SK-N-SH (cell line): ENCODE measurements around the gene DNAL4. TPM values are rescaled to one million over a fixed set of nuclear protein-coding genes. Genes with fewer than 3 reads are reported as not detected.
A peak's percentile ranks its signal among the peaks of the same experiment; 100 is the strongest.

Source experiments
- CTCF ChIA-PET: fragments of 300-600, 350-600 bp; formaldehyde crosslinking; extraction: SDS; loops from one replicate; lab custom pipeline; 2021; lab: Yijun Ruan, JAX
- POLR2A ChIA-PET: fragments of 350-600 bp; sonication (Branson Sonifier 250); formaldehyde crosslinking; extraction: SDS; loops from one replicate; lab custom pipeline; 2020; ENCODE audit warnings: antibody characterized with exemption, inconsistent platforms; lab: Yijun Ruan, JAX
- DNase-seq: peaks from one replicate; pipeline ENCODE4 v3.0.0; 2012
- H2AFZ ChIP-seq: fragments of 200-600 bp; sonication (generic); 2 replicates; pipeline ENCODE4 v1.8.1; 2016; ENCODE audit warnings: antibody characterized with exemption, mild to moderate bottlenecking, low read depth
- H3F3A ChIP-seq: fragments of 200-600 bp; sonication (generic); replicated peaks from 2 replicates; pipeline ENCODE3; 2016; ENCODE audit warnings: antibody characterized with exemption, mild to moderate bottlenecking; ENCODE audit not compliant: insufficient read depth
- H3K27ac ChIP-seq, 2 experiments: fragments of 200-500 bp in 1 of 2; fragments of 200-600 bp in 1 of 2; sonication (Bioruptor generic) in 1 of 2; sonication (generic), shearing (Covaris generic) in 1 of 2; 2 replicates each; pipeline versions ENCODE4 v1.5.1 to v1.6.1; 2014 to 2016; ENCODE audit warnings: low read depth in 2 of 2, inconsistent platforms in 1 of 2, low read length in 1 of 2, mild to moderate bottlenecking in 1 of 2, mixed read lengths in 1 of 2
- H3K27me3 ChIP-seq: fragments of 200-600 bp; sonication (generic), shearing (Covaris generic); 2 replicates; pipeline ENCODE4 v1.6.1; 2016; ENCODE audit warnings: mixed run types; ENCODE audit not compliant: insufficient read depth
- H3K36me3 ChIP-seq, 2 experiments: fragments of 200-500 bp in 1 of 2; fragments of 200-600 bp in 1 of 2; sonication (Bioruptor generic) in 1 of 2; sonication (generic) in 1 of 2; replicated peaks in 1 of 2; 2 replicates each; pipeline versions ENCODE3 to v1.5.1; 2014 to 2016; ENCODE audit warnings: low read length in 1 of 2, mild to moderate bottlenecking in 1 of 2; ENCODE audit not compliant: insufficient read depth in 2 of 2, control insufficient read depth in 1 of 2
- H3K4me1 ChIP-seq, 2 experiments: fragments of 200-500 bp in 1 of 2; fragments of 200-600 bp in 1 of 2; sonication (Bioruptor generic) in 1 of 2; sonication (generic), shearing (Covaris generic) in 1 of 2; 2 replicates each; pipeline versions ENCODE4 v1.5.1 to v1.6.1; 2014 to 2016; ENCODE audit warnings: low read depth in 1 of 2, low read length in 1 of 2, mixed run types in 1 of 2; ENCODE audit not compliant: insufficient read depth in 2 of 2, control insufficient read depth in 1 of 2
- H3K4me2 ChIP-seq: fragments of 200-600 bp; sonication (generic), shearing (Covaris generic); 2 replicates; pipeline ENCODE4 v1.6.1; 2017; ENCODE audit warnings: mixed run types
- H3K4me3 ChIP-seq, 2 experiments: fragments of 200-500 bp in 1 of 2; fragments of 200-600 bp in 1 of 2; sonication (Bioruptor generic) in 1 of 2; sonication (generic), shearing (Covaris generic) in 1 of 2; 2 replicates each; pipeline versions ENCODE4 v1.5.1 to v1.8.1; 2014 to 2016; ENCODE audit warnings: low read depth in 2 of 2, inconsistent platforms in 1 of 2, low read length in 1 of 2, mild to moderate bottlenecking in 1 of 2, mixed read lengths in 1 of 2, moderate library complexity in 1 of 2
- H3K79me2 ChIP-seq: fragments of 200-600 bp; sonication (generic); 2 replicates; pipeline ENCODE4 v1.8.1; 2017; ENCODE audit warnings: mild to moderate bottlenecking; ENCODE audit not compliant: insufficient read depth
- H3K9ac ChIP-seq: fragments of 200-600 bp; sonication (generic); 2 replicates; pipeline ENCODE4 v1.6.1; 2017; ENCODE audit warnings: mixed run types
- H3K9me2 ChIP-seq: fragments of 200-600 bp; sonication (generic); 2 replicates; pipeline ENCODE4 v1.6.1; 2017; ENCODE audit warnings: mixed run types
- H3K9me3 ChIP-seq: fragments of 200-600 bp; sonication (generic); 2 replicates; pipeline ENCODE4 v1.6.1; 2017; ENCODE audit warnings: mixed run types, mild to moderate bottlenecking, moderate library complexity
- H4K20me1 ChIP-seq: fragments of 200-600 bp; sonication (generic); 2 replicates; pipeline ENCODE4 v1.6.1; 2017; ENCODE audit warnings: mild to moderate bottlenecking, mixed run types; ENCODE audit not compliant: insufficient read depth
- CHD2 ChIP-seq: fragments of 150-350 bp; IDR thresholded peaks from 2 replicates; pipeline ENCODE4 v1.6.1; 2018; ENCODE audit warnings: low read length; ENCODE audit not compliant: partially characterized antibody
- CTCF ChIP-seq: fragments of 200-600 bp; sonication (generic); IDR thresholded peaks from 2 replicates; pipeline ENCODE4 v1.6.1; 2017; ENCODE audit warnings: antibody characterized with exemption, mild to moderate bottlenecking, moderate library complexity
- ELF1 ChIP-seq: IDR thresholded peaks from 2 replicates; pipeline ENCODE4 v1.4.0; 2012
- EZH2phosphoT487 ChIP-seq: fragments of 200-600 bp; sonication (generic); IDR thresholded peaks from 2 replicates; pipeline ENCODE4 v1.6.1; 2017; ENCODE audit warnings: low read depth, mixed run types, mild to moderate bottlenecking, antibody characterized with exemption, moderate library complexity, borderline replicate concordance
- FOXJ3 ChIP-seq: sonication (generic); formaldehyde crosslinking; IDR thresholded peaks from 2 replicates; pipeline ENCODE4 v1.5.1; 2020; ENCODE audit warnings: mild to moderate bottlenecking, missing genetic modification reagents
- GATA2 ChIP-seq: sonication (generic); formaldehyde crosslinking; IDR thresholded peaks from 2 replicates; pipeline ENCODE4 v1.5.0; 2020; ENCODE audit warnings: mild to moderate bottlenecking, missing genetic modification reagents
- MAX ChIP-seq: IDR thresholded peaks from 2 replicates; pipeline ENCODE4 v1.4.0; 2012; ENCODE audit warnings: low read depth
- MXI1 ChIP-seq: IDR thresholded peaks from 2 replicates; pipeline ENCODE4 v1.6.1; 2012; ENCODE audit warnings: mild to moderate bottlenecking, low read depth, low read length, improper control_type of control experiment
- NFIC ChIP-seq: IDR thresholded peaks from 2 replicates; pipeline ENCODE4 v1.4.0; 2012; ENCODE audit warnings: borderline replicate concordance
- NRF1 ChIP-seq: IDR thresholded peaks from 2 replicates; pipeline ENCODE4 v1.6.1; 2012; ENCODE audit warnings: low read depth, mild to moderate bottlenecking, low read length
- POLR2AphosphoS5 ChIP-seq: IDR thresholded peaks from 2 replicates; pipeline ENCODE4 v1.6.1; 2012; ENCODE audit warnings: low read depth, low read length
- RCOR1 ChIP-seq: fragments of 150-350 bp; IDR thresholded peaks from 2 replicates; pipeline ENCODE4 v1.6.1; 2017; ENCODE audit warnings: antibody characterized with exemption, low read length
- REST ChIP-seq: IDR thresholded peaks from 2 replicates; pipeline ENCODE4 v1.6.1; 2012; ENCODE audit warnings: mild to moderate bottlenecking, low read depth, low read length, moderate library complexity
- RFX5 ChIP-seq: IDR thresholded peaks from 2 replicates; pipeline ENCODE4 v1.6.1; 2012; ENCODE audit warnings: mild to moderate bottlenecking, improper control_type of control experiment, low read length
- SIN3A ChIP-seq: IDR thresholded peaks from 2 replicates; pipeline ENCODE4 v1.6.1; 2012; ENCODE audit warnings: low read depth, mild to moderate bottlenecking, low read length, moderate library complexity, borderline replicate concordance
- TAF1 ChIP-seq: IDR thresholded peaks from 2 replicates; pipeline ENCODE4 v1.6.1; 2012; ENCODE audit warnings: low read depth, mild to moderate bottlenecking, low read length, moderate library complexity, borderline replicate concordance
- TCF12 ChIP-seq: IDR thresholded peaks from 2 replicates; pipeline ENCODE4 v1.4.0; 2012
- USF1 ChIP-seq: IDR thresholded peaks from 2 replicates; pipeline ENCODE4 v1.4.0; 2012; ENCODE audit warnings: low read depth, borderline replicate concordance
- YY1 ChIP-seq: IDR thresholded peaks from 2 replicates; pipeline ENCODE4 v1.4.0; 2012; ENCODE audit warnings: low read depth, mild to moderate bottlenecking
- whole genome bisulfite sequencing: methylation state at CpG from one replicate; pipeline ENCODE4 v1.1.6; 2017; ENCODE audit warnings: low lambda C conversion rate; 5-methylcytosine and 5-hydroxymethylcytosine counted together
- polyA plus RNA-seq, 3 experiments: library from polyadenylated mRNA; depleted of rRNA; stranded (reverse); fragments of >200 nt; gene quantifications; 2 replicates each; pipeline ENCODE4 v1.2.3, GENCODE V29; 2012

DNAL4 gene
- polyA plus RNA-seq, 1 of the 3 experiments (the other 2 are of a cell fraction), result 15.1 TPM

GRCh38 chr22:38751066-38751421 lies 42.9 kb downstream of the DNAL4 start:
- TF ChIP-seq MXI1 (no peak), TAF1 (no peak), EZH2phosphoT487 (no peak), RCOR1 (no peak), USF1 (no peak), RFX5 (no peak), NRF1 (no peak), FOXJ3 (CRISPR knock-in tag) (no peak), ELF1 (no peak), REST (no peak)
- H3F3A ChIP-seq, result no peaks in the 10 kb centered on the region
- ChIA-PET POLR2A (no interaction called here), CTCF (interaction anchor here (1.5 kb wide), 1 partner anchor 16 kb away, joined by 3 read pairs; no protein-coding TSS in a partner anchor)
- no peaks in the 10 kb centered on the region for H3K36me3 ChIP-seq
- peaks cover 0 to 17% of the 10 kb centered on the region in 2 experiments; a peak in 1 of 4 replicates for H3K4me1 ChIP-seq
- H3K9me3 ChIP-seq, result no peaks in the 10 kb centered on the region
- H3K27me3 ChIP-seq, result no peaks in the 10 kb centered on the region
- H3K9me2 ChIP-seq, result no peaks in the 10 kb centered on the region
- no CpG with 5 or more reads among the region's 12 CpGs for WGBS
- no peak overlapping the region for H2AFZ ChIP-seq
- no peak overlapping the region for H3K9ac ChIP-seq
- no peak for DNase-seq
- no peak overlapping the region for H3K4me3 ChIP-seq
- H3K4me2 ChIP-seq, result no peak overlapping the region
- H4K20me1 ChIP-seq, result no peaks in the 10 kb centered on the region
- peaks cover 9% of the 10 kb centered on the region for H3K79me2 ChIP-seq
- H3K27ac ChIP-seq, result peak overlapping the region in 1 of 2 experiments; percentile 28; a peak in 1 of 4 replicates

- H3K27me3 ChIP-seq, result no peaks in the 10 kb centered on the region
- no peaks in the 10 kb centered on the region for H3F3A ChIP-seq
- H3K4me3 ChIP-seq, result no peak overlapping the region
- no peak overlapping the region for H2AFZ ChIP-seq
- no peaks in the 10 kb centered on the region for H3K9me3 ChIP-seq
- peaks cover 0 to 17% of the 10 kb centered on the region in 2 experiments; a peak in 1 of 4 replicates for H3K4me1 ChIP-seq
- 100% methylated on average over 4 of the region's 17 CpGs for WGBS
- no peaks in the 10 kb centered on the region for H4K20me1 ChIP-seq
- H3K9ac ChIP-seq, result no peak overlapping the region
- peaks cover 9% of the 10 kb centered on the region for H3K79me2 ChIP-seq
- no peak overlapping the region for H3K4me2 ChIP-seq
- H3K36me3 ChIP-seq, result no peaks in the 10 kb centered on the region
- H3K27ac ChIP-seq, result no peak overlapping the region; a peak in 1 of 4 replicates
- POLR2A ChIA-PET, result interaction anchor here (0.7 kb wide), 1 partner anchor 41 kb away, joined by 3 read pairs; no protein-coding TSS in a partner anchor
- no peak for DNase-seq
- CTCF ChIA-PET, result interaction anchor here (1.5 kb wide), 1 partner anchor 16 kb away, joined by 3 read pairs; no protein-coding TSS in a partner anchor
- H3K9me2 ChIP-seq, result no peaks in the 10 kb centered on the region
- TF ChIP-seq REST, result no peak
- TF ChIP-seq POLR2AphosphoS5, result no peak
- TF ChIP-seq MAX, result no peak
- no peak for TF ChIP-seq NFIC
- no peak for TF ChIP-seq YY1
- TF ChIP-seq GATA2 (CRISPR knock-in tag), result no peak
- no peak for TF ChIP-seq SIN3A
- no peak for TF ChIP-seq CTCF
- TF ChIP-seq TCF12, result no peak
- TF ChIP-seq CHD2, result no peak
Observed at GRCh38 chr22:38750638-38751037, 43.3 kb downstream of the DNAL4 start.
